Measurements from ENCODE around the gene PGM1.

Gene PGM1

DNA sequence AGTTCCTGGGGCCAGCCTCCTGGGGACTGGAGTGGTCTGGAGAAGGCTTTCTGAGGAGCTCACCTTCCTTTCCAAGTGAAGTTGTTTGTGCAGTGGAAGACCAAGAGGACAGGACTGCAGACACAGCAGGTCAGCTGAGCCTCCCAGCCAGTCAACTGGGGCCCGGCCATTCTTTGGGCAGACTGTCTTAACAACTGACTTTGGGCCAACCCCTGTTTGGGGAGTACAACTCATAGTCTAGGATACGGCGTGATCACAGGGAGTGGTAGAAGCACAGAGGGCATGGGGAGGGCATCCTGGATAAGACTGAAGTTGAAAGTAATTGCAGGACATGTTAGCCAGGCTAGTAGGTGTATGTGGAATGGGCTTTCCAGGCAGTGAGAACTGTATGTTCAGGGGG, 50.3 kb downstream of the PGM1 start:
- Histone ChIP-seq H3K36me3 (ENCODE audit: control insufficient read depth, insufficient read depth, low read length) (peaks cover 65% of the 10 kb centered on the region), H3K27me3 (ENCODE audit: control insufficient read depth, insufficient read depth, low read length) (no peaks in the 10 kb centered on the region), H3K27ac (ENCODE audit: low read depth, low read length) (no peak overlapping the region), H3K4me1 (ENCODE audit: control insufficient read depth, insufficient read depth, low read length) (no peaks in the 10 kb centered on the region), H3K9me3 (ENCODE audit: control insufficient read depth, insufficient read depth, low read depth, low read length) (no peaks in the 10 kb centered on the region), H3K9ac (ENCODE audit: low read length) (no peak overlapping the region), H3K4me3 (ENCODE audit: low read depth, low read length) (no peak overlapping the region)

DNA sequence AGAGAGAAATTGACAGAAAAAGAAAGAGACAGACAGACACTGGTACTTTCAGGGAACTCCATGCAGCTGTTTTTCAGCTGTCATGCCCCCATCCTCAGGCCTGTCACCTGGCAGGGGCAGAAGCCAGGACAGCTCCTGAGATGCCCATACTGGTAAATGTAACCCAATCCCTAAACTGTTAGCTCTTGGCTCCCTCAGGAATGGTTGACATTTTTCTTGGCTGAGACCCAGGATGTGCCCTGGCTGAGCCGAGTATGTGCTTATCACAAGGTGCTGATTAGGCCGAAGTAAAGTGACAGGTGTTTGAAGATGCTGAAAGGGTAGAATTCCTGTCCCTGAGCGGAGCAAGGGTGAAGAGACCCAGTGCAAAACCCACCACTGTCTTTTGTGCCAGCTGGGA, 50.7 kb downstream of the PGM1 start:
- H3K4me3 ChIP-seq (ENCODE audit: low read depth, low read length) = no peak overlapping the region
- peaks cover 65% of the 10 kb centered on the region for H3K36me3 ChIP-seq (ENCODE audit: control insufficient read depth, insufficient read depth, low read length)
- H3K9me3 ChIP-seq (ENCODE audit: control insufficient read depth, insufficient read depth, low read depth, low read length) = no peaks in the 10 kb centered on the region
- H3K27ac ChIP-seq (ENCODE audit: low read depth, low read length) = no peak overlapping the region
- no peak overlapping the region for H3K9ac ChIP-seq (ENCODE audit: low read length)
- H3K4me1 ChIP-seq (ENCODE audit: control insufficient read depth, insufficient read depth, low read length) = no peaks in the 10 kb centered on the region
- H3K27me3 ChIP-seq (ENCODE audit: control insufficient read depth, insufficient read depth, low read length) = no peaks in the 10 kb centered on the region

DNA sequence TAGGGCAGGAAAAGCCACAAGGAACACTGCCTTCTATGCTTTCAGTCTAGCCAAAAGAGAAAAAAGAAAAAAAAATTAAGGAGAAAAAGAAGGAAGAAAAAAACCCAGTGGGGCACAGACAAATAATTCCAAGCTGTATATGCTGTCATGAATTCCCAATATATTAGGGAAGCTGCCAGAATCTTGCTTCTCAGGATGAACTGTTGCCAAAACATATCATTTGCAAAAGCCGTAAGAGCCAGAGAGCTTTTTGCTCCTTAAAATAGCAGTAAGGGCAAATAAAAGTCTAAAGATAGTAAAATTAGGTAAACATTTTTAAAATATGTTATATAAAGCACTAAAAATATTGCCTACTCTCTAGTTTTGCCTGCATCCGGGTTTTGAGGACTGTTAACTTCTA, 52.1 kb downstream of the PGM1 start:
- Histone ChIP-seq H3K27me3 (ENCODE audit: control insufficient read depth, insufficient read depth, low read length) (no peaks in the 10 kb centered on the region), H3K9ac (ENCODE audit: low read length) (no peak overlapping the region), H3K27ac (ENCODE audit: low read depth, low read length) (no peak overlapping the region), H3K36me3 (ENCODE audit: control insufficient read depth, insufficient read depth, low read length) (peaks cover 65% of the 10 kb centered on the region), H3K9me3 (ENCODE audit: control insufficient read depth, insufficient read depth, low read depth, low read length) (no peaks in the 10 kb centered on the region), H3K4me1 (ENCODE audit: control insufficient read depth, insufficient read depth, low read length) (no peaks in the 10 kb centered on the region), H3K4me3 (ENCODE audit: low read depth, low read length) (no peak overlapping the region)

DNA sequence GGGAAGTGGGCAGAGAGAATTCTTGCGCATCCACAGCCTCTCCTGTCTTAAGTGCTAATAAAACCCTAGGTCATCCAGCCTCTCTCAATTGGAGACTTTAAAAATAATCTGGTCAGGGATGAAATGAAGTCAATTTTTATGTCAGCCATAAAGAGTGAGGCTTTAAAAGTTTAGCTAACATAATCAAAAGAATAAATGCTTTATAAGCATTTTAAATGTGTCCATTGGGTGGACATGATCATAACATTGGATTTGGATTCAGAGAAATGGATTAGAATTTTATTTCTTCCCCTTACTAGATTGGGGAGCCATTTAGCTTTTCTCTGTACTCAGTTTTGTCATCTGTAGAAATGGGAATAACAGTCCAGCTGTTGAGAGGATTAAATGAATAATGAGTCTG, 55.5 kb downstream of the PGM1 start:
- no peak overlapping the region for H3K27ac ChIP-seq (ENCODE audit: low read depth, low read length)
- H3K4me3 ChIP-seq (ENCODE audit: low read depth, low read length) = no peak overlapping the region
- no peaks in the 10 kb centered on the region for H3K27me3 ChIP-seq (ENCODE audit: control insufficient read depth, insufficient read depth, low read length)
- H3K9ac ChIP-seq (ENCODE audit: low read length) = no peak overlapping the region
- H3K9me3 ChIP-seq (ENCODE audit: control insufficient read depth, insufficient read depth, low read depth, low read length) = no peaks in the 10 kb centered on the region
- H3K36me3 ChIP-seq (ENCODE audit: control insufficient read depth, insufficient read depth, low read length) = peaks cover 63% of the 10 kb centered on the region
- H3K4me1 ChIP-seq (ENCODE audit: control insufficient read depth, insufficient read depth, low read length) = no peaks in the 10 kb centered on the region

DNA sequence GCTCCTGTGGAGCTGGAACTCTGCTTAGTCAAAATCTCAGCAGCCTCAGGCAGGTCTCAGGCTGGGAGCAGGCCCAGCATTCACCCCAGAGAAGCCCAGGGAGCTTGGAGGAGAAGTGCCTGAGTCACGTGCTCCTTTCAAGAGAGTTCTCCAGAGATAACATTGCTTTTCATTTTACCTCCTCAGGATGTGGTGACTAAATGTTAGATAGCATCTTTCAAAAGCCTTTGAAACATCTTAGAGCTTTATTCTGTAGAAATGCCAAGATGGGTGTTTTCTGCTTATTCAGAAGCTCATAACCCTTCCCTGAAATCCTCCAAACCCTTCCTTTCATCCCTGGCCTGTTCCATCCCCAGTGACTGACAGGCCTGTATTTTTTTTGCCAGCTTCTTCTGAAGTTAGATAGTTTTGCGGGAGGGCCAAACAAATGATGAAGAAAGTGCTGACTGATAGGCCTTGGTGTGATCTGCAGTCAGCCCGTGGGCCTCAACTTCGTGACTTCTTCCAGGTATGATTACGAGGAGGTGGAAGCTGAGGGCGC, 58.0 kb downstream of the PGM1 start:
- Histone ChIP-seq H3K36me3 (ENCODE audit: control insufficient read depth, insufficient read depth, low read length) (peaks cover 81% of the 10 kb centered on the region), H3K4me1 (ENCODE audit: control insufficient read depth, insufficient read depth, low read length) (no peaks in the 10 kb centered on the region), H3K4me3 (ENCODE audit: low read depth, low read length) (no peak overlapping the region), H3K27me3 (ENCODE audit: control insufficient read depth, insufficient read depth, low read length) (no peaks in the 10 kb centered on the region), H3K27ac (ENCODE audit: low read depth, low read length) (no peak overlapping the region), H3K9ac (ENCODE audit: low read length) (no peak overlapping the region), H3K9me3 (ENCODE audit: control insufficient read depth, insufficient read depth, low read depth, low read length) (no peaks in the 10 kb centered on the region)

DNA sequence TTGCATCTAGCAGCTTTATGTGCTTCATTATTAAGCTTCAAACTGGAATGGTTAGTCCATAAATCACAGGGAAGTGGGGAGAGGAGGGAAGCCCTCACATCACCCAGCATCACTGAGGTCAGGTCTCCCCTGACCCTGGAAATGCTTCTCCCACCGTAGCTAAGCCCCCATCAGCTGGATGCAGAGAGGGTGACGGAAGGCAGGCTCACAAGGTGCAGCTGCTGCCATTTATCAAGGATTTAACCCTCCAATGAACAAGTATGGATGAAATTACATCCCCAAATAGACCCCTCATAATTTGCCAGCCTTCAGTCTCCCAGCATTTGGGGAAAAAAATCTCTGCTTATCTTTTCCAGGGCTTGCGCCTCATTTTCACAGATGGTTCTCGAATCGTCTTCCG, 60.8 kb downstream of the PGM1 start:
- Histone ChIP-seq H3K4me1 (ENCODE audit: control insufficient read depth, insufficient read depth, low read length) (no peaks in the 10 kb centered on the region), H3K27ac (ENCODE audit: low read depth, low read length) (no peak overlapping the region), H3K36me3 (ENCODE audit: control insufficient read depth, insufficient read depth, low read length) (peaks cover 80% of the 10 kb centered on the region), H3K4me3 (ENCODE audit: low read depth, low read length) (no peak overlapping the region), H3K9ac (ENCODE audit: low read length) (no peak overlapping the region), H3K9me3 (ENCODE audit: control insufficient read depth, insufficient read depth, low read depth, low read length) (no peaks in the 10 kb centered on the region), H3K27me3 (ENCODE audit: control insufficient read depth, insufficient read depth, low read length) (no peaks in the 10 kb centered on the region)

DNA sequence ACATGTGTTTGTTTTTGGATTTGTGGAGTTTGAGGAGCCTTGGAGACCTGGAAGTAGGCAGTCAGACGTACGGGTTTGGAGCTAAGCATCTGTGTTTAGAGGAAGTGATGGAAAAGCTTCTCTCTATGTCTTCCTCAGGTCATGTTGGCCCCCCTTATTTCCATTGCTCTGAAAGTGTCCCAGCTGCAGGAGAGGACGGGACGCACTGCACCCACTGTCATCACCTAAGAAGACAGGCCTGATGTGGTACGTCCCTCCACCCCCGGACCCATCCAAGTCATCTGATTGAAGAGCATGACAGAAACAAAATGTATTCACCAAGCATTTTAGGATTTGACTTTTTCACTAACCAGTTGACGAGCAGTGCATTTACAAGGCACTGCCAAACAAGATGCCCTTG, 66.2 kb downstream of the PGM1 start:
- no peak overlapping the region for H3K27ac ChIP-seq (ENCODE audit: low read depth, low read length)
- H3K4me3 ChIP-seq (ENCODE audit: low read depth, low read length) = no peak overlapping the region
- no peak overlapping the region for H3K9ac ChIP-seq (ENCODE audit: low read length)
- H3K4me1 ChIP-seq (ENCODE audit: control insufficient read depth, insufficient read depth, low read length) = peaks cover 18% of the 10 kb centered on the region
- peaks cover 2% of the 10 kb centered on the region; the same call in 1 of the 2 replicates for H3K9me3 ChIP-seq (ENCODE audit: control insufficient read depth, insufficient read depth, low read depth, low read length)
- peaks cover 53% of the 10 kb centered on the region for H3K36me3 ChIP-seq (ENCODE audit: control insufficient read depth, insufficient read depth, low read length)
- no peaks in the 10 kb centered on the region for H3K27me3 ChIP-seq (ENCODE audit: control insufficient read depth, insufficient read depth, low read length)

DNA sequence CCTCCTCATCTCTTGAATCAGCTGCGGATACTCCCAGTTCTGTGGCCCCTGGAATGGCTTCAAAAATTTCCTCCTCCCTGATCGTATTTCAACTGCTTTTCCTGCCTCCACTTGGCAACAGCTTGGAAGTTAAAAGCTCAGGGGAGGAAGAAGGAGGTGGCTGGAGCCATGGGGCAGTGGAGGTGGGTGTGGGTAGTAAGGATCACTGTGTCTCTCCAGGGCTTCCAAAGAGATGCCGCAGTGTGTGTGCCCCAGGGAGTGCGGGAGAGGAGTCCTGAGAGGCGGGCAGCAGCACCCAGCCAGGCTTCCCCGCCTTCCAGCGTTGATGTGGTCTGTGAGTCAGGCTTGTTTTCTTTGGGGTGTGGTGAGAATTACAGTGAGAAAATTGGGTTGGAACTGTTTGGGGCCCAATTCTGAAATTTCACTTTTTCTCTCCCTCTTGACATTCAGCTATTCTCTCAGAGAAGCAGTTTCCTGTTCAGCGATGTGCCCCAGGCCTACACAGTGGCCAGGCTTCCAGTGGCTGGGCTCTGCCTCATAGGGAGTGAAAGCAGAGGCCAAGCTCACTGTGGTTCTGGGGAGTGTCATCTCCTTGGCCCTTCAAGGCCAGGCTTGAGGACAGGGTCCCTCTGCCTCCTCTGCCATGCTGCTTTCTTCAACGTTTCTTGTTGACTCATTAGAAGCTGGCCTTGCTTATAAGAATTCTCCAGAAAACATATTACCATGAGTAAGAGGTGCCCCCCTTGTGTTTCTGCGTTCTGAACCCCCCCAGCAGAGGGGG, 69.0 kb downstream of the PGM1 start:
- H3K4me1 ChIP-seq (ENCODE audit: control insufficient read depth, insufficient read depth, low read length) = peaks cover 24% of the 10 kb centered on the region
- peak overlapping the region; percentile 67 for H3K9ac ChIP-seq (ENCODE audit: low read length)
- H3K4me3 ChIP-seq (ENCODE audit: low read depth, low read length) = no peak overlapping the region
- H3K9me3 ChIP-seq (ENCODE audit: control insufficient read depth, insufficient read depth, low read depth, low read length) = peaks cover 20% of the 10 kb centered on the region; the same call in 1 of the 2 replicates
- H3K27me3 ChIP-seq (ENCODE audit: control insufficient read depth, insufficient read depth, low read length) = no peaks in the 10 kb centered on the region
- H3K27ac ChIP-seq (ENCODE audit: low read depth, low read length) = peak overlapping the region; percentile 81; the same call in 1 of the 2 replicates
- peaks cover 30% of the 10 kb centered on the region for H3K36me3 ChIP-seq (ENCODE audit: control insufficient read depth, insufficient read depth, low read length)

DNA sequence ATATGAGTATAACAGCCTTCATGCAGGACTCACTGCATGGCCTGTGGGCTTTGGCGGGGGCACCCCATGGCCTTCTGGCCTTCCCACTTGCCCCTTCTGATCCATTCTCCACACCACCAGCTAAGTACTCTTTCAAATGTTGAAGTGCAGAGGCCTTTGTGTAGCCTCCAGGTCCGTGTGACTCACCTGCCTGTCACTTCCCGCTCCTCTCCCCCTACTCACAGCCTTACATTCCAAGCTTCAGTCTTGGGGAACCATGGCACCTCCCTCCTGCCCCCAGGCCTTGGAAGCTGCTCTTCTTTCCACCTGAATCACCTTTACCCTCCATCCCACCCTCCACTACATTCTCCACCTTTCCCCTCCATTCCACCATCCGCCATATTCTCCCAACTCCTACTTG, 69.6 kb downstream of the PGM1 start:
- peak overlapping the region; percentile 81; the same call in 1 of the 2 replicates for H3K27ac ChIP-seq (ENCODE audit: low read depth, low read length)
- H3K4me3 ChIP-seq (ENCODE audit: low read depth, low read length) = no peak overlapping the region
- H3K9ac ChIP-seq (ENCODE audit: low read length) = peak overlapping the region; percentile 67
- peaks cover 26% of the 10 kb centered on the region for H3K36me3 ChIP-seq (ENCODE audit: control insufficient read depth, insufficient read depth, low read length)
- H3K4me1 ChIP-seq (ENCODE audit: control insufficient read depth, insufficient read depth, low read length) = peaks cover 24% of the 10 kb centered on the region
- H3K9me3 ChIP-seq (ENCODE audit: control insufficient read depth, insufficient read depth, low read depth, low read length) = peaks cover 20% of the 10 kb centered on the region; the same call in 1 of the 2 replicates
- no peaks in the 10 kb centered on the region for H3K27me3 ChIP-seq (ENCODE audit: control insufficient read depth, insufficient read depth, low read length)

DNA sequence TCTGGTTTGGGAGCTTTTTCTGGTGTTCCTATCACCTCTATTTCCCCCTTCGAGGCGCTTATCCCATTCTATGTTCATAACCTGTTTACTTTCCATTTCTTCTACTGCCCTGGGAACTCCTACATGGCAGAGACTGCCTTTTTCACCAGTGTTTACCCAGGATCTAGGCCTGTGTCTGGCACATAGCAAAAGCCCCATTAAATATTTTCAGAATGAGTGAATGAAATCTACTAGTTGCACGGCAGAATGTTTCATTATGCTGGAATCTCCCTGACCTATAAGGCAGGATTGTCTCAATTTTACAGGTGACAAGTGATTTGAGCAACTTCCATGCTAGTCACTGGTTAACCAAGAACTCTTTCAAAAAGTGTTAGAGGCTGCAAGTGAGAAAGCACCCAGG, 70.1 kb downstream of the PGM1 start:
- peak overlapping the region; percentile 55; the same call in 1 of the 2 replicates for H3K27ac ChIP-seq (ENCODE audit: low read depth, low read length)
- H3K36me3 ChIP-seq (ENCODE audit: control insufficient read depth, insufficient read depth, low read length) = peaks cover 25% of the 10 kb centered on the region
- no peaks in the 10 kb centered on the region for H3K27me3 ChIP-seq (ENCODE audit: control insufficient read depth, insufficient read depth, low read length)
- no peak overlapping the region for H3K4me3 ChIP-seq (ENCODE audit: low read depth, low read length)
- H3K9me3 ChIP-seq (ENCODE audit: control insufficient read depth, insufficient read depth, low read depth, low read length) = peaks cover 20% of the 10 kb centered on the region; the same call in 1 of the 2 replicates
- peaks cover 24% of the 10 kb centered on the region for H3K4me1 ChIP-seq (ENCODE audit: control insufficient read depth, insufficient read depth, low read length)
- H3K9ac ChIP-seq (ENCODE audit: low read length) = no peak overlapping the region

DNA sequence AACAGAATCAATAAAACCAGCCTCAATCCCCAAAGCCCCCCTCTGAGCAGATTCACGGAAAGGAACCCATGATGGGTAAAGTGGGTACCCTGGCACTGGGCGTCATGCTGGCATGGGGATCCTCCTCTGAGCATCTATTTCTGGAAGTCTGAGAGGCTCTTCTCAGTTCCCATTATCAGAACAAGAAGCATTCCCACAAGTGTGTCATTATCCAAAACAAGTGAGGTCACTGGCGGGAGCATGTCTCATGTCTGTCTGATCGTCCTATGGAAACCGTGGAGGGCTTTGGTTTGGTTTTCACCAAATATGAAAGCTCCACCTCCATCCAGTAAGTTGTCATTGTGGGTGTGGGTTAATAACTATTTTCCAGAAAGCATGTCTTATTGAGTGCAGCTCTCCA, 70.7 kb downstream of the PGM1 start:
- peaks cover 20% of the 10 kb centered on the region; the same call in 1 of the 2 replicates for H3K9me3 ChIP-seq (ENCODE audit: control insufficient read depth, insufficient read depth, low read depth, low read length)
- no peaks in the 10 kb centered on the region for H3K27me3 ChIP-seq (ENCODE audit: control insufficient read depth, insufficient read depth, low read length)
- no peak overlapping the region for H3K9ac ChIP-seq (ENCODE audit: low read length)
- H3K27ac ChIP-seq (ENCODE audit: low read depth, low read length) = no peak overlapping the region
- H3K36me3 ChIP-seq (ENCODE audit: control insufficient read depth, insufficient read depth, low read length) = peaks cover 24% of the 10 kb centered on the region
- peaks cover 24% of the 10 kb centered on the region for H3K4me1 ChIP-seq (ENCODE audit: control insufficient read depth, insufficient read depth, low read length)
- H3K4me3 ChIP-seq (ENCODE audit: low read depth, low read length) = no peak overlapping the region

All from HUES6 (cell line).